ENCODE measurements around the gene KRT8.

The KRT8 gene

DNA sequence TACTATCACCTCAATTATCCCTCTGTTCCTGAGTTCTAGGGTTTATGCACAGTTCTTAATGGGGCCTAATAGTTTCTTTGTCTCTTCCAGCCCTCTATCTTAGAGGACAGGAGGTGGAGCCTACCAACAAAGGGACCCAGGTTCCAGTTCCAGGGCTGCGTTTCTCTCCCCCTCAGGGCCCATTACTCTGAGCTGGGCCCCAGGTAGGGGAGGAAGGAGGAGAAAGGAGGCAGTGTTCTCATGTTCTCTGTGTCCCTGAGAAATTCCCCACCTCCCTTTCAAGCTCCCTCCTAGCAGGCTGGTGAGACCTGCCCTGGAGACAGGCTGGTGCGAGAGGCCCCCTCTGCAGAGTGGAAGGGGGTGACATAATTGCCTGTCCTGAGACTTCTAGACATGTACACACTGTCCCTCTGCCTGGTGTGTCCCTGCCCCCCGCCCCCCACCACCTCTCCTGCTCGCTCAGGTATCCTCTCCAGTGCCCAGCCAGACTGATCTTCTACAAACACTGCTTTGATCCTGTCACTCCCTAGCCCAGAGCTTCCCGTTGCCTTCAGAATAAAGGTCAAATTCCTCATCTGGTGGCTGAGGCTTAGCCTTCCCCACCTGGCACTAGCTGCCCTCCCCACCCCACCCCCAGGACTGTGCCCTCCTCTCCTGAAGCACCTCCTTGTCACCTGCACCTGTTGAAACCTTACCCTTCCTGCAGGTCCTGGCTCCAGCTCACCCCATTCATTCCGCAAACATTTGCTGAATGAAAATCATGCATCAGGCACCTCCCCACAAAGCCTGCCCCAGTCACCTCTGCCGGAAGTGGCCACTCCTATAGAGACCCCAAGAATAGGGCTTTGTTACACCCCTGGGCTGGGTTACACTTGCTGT lies 21.1 kb upstream of the KRT8 start:
- no peak for DNase-seq

DNA sequence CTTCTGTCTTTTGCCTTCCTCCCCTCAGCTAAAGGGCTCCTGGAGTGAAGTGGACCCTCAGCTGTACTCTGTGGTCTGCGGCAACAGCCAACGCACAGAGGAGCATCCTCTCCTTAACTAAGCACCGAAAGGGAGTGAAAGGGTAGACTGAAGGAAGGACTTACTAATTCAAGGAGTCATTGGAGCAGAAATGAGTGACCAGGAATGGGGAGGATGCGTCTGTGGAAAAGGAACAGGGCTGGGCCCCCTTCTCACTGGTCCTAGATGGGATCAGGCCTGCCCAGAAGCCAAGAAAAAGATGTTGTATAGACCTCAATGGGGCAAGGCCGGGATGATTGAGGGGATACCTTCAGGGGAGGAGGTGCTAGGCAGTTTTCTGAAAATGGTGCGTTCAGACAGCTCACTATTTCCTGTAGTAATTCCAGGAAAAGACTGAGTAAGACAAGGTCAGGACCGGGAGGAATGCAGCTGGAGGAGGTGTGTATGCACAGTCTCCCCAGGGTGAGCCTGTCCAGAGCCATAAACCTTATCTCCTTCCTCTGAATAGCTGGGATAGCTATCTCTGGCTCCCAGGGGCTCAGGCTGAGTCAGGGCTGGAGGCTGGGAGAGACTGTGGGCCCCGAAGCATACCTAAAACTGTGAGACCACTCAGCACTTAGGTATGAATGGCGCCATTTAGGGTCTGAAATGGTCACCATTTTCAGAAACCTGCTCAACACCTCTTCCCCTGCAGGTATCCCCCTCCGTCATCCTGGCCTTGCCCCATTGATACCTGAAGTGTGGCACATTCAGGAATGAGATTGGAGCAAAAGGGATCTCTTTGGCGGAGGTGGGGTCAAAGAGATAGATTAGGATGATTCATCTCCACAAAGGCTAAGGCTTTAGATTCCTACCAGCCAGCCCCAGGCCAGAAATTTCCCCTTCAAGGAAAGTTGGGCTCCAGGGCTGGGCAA lies 20.2 kb upstream of the KRT8 start:
- no peak for DNase-seq

DNA sequence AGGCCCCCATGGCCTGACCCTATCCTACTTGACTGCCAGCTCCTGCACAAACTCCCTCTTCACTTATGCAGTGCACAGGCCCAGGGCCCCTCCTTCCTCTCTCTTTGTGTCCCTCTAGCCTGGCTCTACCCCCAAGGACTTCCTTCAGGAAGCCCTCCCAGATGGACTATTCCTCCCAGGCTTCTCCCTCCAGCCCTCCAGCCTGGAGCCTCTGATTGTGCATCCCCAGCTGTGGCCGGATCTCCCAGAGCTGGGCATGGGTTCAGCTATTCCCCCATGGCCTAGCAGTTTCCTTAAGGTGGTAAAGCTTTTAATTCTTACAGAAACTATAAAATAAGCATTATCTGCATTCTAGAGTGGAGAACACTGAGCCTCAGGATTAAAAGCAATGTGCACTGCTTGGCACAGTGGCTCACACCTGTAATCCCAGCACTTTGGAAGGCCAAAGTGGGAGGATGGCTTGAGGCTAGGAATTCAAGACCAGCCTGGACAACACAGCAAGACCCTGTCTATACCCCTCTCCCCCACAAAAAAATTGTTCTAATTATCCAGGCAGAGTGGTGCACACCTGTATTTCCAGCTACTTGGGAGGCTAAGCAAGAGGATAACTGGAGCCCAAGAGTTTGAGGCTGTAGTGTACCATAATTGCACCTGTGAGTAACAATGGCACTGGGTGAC lies 16.8 kb upstream of the KRT8 start:
- DNase-seq = no peak

DNA sequence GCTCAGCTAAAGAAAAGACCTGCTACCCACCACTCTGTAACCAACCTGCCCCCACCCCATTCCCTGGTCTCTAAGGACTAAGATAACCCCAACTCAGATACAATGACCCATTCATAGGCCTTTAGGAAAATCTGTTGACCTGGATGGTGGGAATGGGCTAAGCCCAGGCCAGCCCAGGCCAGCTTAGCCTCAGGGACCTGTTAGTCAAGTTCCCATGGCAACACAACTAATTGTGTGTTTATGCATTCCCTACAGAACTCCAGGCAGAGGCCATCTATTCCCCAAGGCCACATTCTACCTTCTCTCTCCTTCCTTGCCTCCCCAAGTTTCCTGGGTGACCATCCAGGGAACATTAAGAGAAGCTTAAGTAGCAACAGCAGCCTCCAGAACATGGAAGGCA lies 16.1 kb upstream of the KRT8 start:
- DNase-seq = no peak

DNA sequence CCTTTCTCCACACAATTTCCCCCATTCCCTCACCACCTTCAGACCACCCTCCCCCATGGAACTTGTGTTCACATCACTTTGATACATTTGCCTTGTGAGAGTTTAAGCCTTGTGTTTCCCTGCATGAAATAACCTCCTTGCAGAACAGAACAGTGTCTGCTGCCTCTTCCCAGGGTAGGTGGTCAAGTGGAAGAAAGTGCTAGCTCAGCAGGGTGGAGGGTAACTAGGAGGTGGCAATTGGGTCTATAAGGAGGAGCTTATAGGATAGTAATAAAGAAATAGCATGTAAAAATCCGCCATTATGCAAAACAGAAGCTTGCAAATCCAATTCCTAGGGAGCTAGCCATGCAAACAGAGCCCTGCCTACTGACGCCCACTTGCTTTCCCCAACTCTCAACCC lies 13.9 kb upstream of the KRT8 start:
- DNase-seq = no peak

DNA sequence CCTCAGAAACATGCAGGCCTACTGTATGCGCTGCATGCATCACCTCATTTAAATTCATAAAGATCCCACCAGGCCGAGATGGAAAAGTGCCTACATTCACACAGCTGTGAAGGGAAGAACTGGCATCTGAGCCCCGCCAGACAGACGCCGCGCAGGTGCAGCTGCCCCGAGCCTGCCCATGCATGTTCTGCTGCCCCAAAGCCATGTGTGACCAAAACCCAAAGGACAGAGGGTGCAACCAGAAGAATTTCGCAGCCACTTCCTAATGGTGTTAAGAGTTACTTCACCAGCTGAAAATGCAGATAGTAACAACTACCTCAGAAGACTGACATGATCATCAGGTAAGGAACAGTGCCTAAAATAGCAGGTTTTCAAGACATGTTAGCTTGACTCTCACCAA lies 13.5 kb upstream of the KRT8 start:
- DNase-seq = no peak

DNA sequence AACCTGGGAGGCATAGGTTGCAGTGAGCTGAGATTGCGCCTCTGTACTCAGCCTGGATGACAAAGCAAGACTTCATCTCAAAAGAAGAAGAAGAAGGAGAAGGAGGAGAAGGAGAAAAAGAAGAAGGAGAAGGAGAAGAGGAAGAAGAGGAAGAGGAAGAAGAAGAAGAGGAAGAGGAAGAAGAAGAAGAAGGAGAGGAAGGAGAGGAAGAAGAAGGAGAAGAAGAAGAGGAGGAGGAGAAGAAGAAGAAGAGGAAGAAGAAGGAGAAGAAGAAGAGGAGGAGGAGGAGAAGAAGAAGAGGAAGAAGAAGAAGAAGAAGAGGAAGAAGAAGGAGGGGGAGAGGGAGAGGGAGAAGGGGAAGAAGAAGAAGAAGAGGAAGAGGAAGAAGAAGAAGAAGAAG lies 12.9 kb upstream of the KRT8 start:
- no peak for DNase-seq

DNA sequence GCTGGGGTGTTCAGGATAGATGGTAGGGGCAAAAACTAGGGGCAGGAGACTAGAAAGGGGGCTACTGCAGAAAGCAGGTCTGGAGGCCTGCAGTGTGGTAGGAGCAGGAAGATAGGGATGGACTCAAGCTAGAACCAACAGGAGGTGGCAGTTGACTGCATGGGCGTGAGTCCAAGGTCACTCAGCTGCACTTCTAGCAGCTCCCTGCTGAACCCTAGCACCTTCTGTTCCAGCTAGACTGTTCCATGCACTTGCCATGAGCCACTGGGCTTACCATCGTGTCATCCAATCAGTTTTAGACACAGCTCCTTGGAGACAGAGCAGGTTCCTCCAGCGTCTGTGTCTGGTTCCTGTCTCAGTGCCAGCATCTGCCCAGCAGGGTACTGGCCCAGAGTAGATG lies 11.3 kb upstream of the KRT8 start:
- DNase-seq = no peak

DNA sequence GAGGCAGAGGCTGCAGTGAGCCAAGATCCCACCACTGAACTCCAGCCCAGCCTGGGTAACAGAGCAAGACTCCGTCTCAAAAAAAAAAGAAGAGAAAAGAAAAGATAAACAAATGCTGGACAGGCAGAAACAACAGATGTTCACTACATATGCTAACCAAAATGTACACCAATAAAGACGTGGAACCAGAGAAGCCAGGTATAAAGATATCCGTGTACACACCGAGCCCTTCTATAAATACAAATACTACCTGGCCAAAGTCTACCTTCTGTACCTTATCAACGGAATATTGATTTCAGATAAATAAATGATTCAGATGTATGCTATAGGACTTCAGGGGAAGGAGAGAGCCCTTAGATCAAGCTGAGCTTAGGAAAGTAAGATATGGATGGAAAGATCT lies 10.8 kb upstream of the KRT8 start:
- no peak for DNase-seq

DNA sequence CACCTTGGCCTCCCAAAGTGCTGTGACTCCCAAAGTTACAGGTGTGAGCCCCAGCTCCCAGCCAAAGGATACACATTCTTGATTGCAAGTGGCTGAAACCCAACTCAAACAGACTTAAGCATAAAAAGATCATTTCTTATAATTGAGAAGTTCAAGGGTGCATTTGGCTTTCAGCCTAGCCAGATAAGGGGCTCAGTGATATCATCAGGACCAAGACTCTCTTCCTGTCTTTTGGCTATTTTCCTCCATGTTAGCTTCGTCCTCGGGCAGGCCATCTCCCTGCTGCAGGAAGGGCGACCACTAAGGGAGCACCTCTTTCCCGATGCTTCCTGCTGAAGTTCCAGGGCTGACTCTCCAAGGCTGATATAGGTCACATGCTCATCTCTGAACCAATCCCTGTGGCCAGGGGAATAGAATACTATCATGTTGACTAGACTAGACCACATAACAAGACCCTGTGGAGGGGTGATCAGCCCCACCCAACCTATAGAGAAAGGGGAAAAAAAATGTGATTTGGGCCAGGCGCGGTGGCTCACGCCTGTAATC lies 9.8 kb upstream of the KRT8 start:
- DNase-seq = no peak

DNA sequence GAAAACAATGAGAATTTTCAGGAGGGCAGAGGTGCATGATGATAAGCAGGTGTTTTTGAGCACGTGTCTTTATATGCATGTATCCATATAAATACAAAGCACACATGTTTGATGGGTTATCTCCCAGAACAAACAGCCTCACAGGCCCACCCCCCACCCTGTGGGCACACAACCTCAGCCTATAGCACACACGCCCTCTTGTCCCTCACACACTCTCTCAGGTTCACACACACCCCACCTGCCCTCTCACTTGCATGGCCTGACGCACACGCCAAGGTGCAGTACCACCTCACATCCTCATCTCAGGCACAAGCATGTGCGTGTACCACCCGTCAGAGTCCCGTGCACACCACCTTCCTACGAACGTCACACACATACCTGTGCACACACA lies 8.6 kb upstream of the KRT8 start:
- DNase-seq = no peak

DNA sequence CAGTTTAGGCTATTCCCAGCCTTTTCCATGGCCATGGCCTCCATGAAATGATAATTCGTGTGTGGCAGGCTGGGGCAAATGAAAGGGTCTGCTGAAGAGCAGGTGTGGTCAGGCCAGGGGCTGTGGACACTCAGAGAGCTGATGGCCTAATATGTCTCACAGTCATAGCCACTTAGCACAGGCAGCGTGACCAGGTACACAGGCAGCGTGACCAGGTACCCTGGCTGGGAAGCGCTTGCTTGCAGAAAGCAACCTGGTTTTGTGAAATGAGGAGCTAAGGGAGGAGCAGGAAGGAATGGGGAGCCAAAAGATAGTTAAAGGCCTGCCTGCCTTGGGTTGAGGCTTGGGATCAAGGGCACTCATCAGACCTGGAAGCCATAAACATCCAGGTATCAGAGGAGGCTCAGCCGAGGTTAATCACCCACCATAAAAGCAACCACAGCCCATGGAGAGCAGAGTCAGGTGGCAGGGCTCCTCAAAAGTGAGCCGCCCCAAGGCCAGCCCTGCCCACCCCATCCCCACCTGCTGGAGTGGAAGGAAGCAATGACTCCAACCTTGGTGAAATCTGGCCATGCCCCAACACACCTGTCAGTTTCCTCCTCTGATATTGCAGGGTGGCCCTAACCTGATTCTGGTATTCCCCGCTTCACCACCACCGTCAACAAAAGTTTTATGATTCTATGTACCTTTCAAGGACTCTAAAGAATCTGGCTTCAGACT lies 8.0 kb upstream of the KRT8 start:
- no peak for DNase-seq

DNA sequence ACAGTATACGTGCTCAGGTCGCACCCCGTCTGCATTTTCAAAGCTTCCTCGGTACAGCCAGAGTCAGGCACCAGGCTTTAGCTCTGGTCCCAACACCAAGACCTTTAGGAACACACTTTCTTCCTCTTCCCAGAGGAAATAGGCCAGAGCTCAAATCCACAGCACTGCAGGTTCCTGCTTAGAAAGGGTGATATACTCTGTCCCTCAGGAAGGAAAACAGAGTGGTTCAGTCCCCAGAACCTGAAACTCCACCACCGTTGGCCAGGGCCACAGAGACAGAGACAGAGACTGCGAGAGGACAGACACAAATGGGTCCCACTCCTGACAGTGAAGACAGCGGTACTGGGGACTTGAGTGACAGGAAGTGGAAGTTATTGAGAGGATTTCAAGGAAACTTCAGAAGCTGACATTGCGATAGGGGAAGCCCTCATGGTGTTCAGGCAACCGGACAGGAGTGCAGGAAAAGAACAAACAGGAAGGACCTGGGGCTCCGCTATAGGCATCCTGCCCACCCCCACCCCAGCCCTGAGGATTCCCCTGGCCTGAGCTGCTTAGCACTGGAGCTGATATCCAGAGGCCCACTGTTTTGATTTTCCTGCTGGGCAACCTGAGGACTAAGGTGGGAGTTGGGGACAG lies 5.5 kb upstream of the KRT8 start:
- DNase-seq = no peak

DNA sequence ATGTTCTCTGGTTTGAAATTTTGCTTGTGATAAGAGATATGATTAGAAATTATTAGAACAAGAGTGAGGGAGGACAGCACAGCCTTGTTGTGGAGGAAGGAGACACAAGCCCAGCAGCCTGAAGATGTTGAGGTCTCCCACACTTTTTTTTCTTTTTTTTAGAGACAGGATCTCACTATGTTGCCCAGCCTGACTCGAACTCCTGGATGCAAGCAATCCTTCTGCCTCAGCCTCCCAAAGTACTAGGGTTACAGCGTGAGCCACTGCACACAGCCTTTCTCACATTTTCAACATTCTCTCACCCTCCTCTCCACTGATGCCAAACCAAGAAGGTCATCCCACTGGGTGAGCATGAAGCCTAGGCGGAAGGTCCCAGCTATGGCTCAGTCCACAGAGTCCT lies 4.9 kb upstream of the KRT8 start:
- DNase-seq = no peak

DNA sequence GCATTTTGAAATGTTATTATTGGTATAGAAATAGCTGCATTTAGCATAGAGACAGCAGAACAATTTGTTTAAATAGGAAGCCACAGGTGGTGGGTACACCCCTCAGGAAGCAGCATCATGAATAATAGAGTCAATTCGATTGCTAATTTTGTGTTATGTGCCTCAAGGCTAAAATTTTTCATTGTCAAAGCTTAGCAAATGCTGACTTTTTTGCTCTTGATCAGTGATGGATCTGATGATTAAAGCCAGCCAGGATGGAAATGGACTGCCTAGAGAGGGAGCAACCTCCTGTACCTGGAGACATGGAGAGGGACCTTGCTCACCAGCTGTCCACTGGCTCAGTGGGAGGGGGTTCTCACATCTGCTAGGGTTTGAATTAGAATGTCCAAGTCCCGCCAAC lies 4.5 kb upstream of the KRT8 start:
- DNase-seq = no peak

DNA sequence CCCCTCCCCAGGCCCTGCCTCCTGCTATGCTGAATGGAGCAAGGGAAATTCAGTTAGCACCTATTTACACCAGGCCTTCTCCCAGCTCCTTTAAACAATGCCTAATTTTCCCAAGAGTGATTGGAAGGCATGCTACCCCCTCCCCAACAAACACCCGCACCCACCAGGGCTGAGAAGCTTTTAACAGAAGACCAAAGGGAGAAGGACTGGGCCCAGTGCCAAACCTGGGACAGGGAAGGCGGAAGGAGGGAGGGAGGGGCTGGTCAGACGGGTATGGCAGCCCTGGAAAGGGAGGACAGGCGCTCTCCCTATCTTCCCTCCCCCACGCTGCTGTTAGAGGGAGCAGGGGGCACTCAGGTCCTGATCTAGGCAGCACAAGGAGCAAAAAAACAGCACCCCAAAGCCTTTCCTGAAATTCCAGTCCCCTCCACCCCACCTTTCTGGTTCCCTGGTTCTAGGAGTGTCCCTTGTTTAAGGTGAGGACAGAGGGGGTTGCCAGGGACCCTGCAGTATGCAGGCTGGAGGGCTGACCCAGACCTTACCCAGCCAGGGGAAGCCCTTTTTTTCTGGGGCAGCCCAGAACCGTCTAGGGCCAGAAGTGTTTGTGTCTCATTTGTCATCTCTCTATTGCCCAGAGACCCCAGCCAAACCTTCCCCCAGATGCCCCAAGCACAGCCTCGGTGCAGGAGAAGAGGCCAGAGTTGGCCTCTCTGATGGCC lies 2.4 kb upstream of the KRT8 start:
- no peak for DNase-seq

DNA sequence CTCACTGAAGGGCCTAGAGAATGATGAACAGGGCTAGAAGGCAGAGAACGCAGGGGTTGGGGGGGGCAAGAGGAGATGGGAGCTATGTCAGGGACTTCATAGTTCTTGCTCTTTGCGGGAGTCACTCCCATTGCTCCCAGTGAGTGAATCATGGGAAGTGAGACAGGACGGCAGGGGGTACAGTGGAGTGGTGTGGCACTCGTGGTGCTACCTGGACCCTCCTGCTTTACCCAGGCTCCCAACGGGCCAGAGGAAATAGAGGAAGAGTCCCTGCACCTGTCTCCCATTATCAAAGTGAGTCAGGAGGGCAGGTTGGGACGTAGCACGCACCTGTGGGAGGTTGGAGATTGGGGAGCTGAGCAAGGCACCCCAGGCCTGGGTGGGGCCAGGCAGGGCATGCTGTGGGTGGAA lies 1.3 kb upstream of the KRT8 start:
- DNase-seq = no peak

DNA sequence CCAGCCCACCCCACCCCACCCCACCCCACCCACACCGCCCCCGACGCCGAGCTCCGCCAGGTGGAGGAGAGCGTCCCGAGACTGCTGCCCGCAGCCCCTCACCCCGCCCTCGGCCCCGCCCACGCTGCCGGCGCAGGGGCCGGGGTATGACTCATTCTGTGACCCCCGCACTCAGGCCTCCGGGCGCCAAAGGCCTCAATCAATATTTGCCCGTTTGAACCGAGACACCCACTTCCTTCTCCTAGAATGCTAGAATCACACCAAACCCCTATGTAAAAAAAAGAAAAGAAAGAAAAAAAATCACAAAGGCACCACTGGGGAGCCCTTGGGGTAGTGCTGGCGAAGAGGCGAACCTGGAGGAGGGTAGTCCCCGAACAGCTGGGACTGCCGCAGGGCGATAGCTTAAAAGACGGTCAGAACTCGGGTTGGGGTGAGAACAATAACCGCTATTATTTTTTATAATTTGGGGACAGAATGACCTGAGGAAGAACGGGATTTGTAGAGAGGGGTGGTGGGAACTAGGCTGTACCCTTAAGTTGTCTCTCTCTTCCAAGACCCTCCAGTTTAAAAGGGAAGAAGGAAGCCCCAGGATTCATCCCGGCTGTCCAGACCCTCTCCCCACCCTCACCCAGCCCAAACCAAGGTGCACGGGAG lies 894 bp downstream of the KRT8 start:
- DNase-seq = peak in 3 of 5 experiments; percentile 3 to 41 (median 6)

DNA sequence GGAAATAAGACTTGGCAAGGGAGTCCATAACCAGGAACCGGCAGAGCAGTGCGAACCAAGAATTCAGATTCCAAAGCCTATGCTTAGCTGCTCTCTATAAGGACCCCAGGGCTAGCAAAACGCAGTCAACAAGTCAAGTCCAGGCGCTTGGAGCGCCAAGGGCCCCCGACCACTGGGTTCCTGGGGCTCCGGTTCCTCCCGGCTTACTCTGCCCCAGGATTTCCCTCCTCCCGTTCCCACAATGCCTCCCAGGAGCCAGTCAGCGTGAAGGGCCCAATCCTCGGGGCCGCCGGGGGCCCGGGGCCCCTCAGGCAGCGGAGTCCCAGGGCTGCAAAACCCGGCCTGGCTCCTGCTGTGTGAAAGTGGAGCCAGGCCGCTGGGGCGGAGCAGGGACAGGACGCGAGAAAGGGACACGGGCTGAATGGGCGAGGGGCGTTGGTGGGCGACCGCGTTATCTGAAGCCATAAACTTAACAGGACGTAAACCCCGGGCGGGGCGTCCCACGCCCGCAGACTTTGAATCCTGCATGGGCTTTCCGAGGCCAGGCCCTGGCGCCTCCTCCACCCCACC lies 1.5 kb downstream of the KRT8 start:
- peak in 4 of 5 experiments; percentile 22 to 41 (median 34) for DNase-seq
